GM13976 (cell line): Measurements from ENCODE around the gene SLC35E2B.
"Not testable (repeated sequence)": the region's sequence is repeated elsewhere in the genome, so short reads cannot be mapped to it uniquely, and the experiment has no call there.

Experiments
- DNase-seq: peaks from one replicate; pipeline ENCODE4 v3.0.0; 2012; ENCODE audit warnings: low spot score
- CTCF ChIP-seq: IDR thresholded peaks from 2 replicates; pipeline ENCODE4 v1.5.1; 2012; ENCODE audit warnings: borderline replicate concordance, mild to moderate bottlenecking; ENCODE audit not compliant: insufficient read depth; ENCODE audit errors: extremely low read depth, missing control alignments, control extremely low read depth
- in situ Hi-C: fragments of 300-500 bp; cut with MboI; formaldehyde crosslinking; loops from one replicate; pipeline ENCODE4 v1.12.0; 2022; ENCODE audit warnings: low sequenced_read_pairs, mixed read lengths, inconsistent platforms; ENCODE audit not compliant: unreplicated experiment

The SLC35E2B gene

DNA sequence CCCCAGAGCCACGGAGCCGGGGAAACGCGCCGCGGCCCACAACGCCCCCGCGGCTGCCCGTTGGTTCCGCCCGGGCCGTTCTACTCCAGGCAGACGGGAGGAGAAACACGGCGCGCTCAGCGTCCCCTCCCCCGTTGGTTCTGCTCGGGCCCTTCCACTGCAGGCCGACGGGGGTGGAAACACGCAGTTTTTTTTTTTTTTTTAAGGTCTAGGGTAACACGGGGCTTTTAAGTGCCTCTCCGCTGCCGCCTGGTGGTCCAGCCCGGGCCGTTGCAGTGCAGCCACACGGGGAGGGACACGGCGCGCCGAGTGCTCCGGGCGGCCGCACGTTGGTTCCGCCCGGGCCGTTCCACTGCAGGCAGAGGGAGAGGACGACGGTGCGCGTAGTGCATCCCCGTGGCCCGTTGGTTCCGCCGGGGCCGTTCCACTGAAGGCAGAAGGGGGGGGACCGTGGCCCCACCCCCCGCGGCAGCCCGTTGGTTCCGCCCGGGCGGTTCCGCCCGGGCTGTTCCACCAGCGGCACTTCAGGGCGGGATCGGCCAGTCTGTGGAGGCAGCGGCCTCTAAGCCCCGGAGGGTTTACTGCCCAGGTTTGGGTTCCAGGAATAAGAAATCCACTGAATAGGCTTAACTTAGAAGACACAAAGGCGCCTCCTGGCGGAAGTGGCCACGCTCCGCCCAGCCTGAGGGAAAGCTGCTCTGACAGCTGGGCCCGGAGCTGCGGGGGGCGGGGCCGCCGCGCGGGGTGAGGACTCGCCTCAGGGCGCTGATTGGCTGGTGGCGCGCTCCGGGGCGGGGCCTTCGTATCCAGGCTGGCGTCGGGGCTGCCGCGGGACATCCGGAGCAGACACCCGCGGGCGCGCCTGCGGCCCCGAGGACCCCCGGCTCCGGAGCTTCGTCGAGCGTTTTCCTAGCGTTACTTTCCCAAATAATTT lies at the start of gene SLC35E2B:
SLC35E2B (minus strand) TSS at position 82 of the 934 bp plus-strand sequence. CDS start 16,096 bp downstream, outside the sequence.
- DNase-seq = peak; percentile 73
- in situ Hi-C loops = not testable (repeated sequence)

- in situ Hi-C loops, DNase-seq: not testable (repeated sequence)
Observed at GRCh38 chr1:1741013-1741412, 48.4 kb upstream of the SLC35E2B start.

DNA sequence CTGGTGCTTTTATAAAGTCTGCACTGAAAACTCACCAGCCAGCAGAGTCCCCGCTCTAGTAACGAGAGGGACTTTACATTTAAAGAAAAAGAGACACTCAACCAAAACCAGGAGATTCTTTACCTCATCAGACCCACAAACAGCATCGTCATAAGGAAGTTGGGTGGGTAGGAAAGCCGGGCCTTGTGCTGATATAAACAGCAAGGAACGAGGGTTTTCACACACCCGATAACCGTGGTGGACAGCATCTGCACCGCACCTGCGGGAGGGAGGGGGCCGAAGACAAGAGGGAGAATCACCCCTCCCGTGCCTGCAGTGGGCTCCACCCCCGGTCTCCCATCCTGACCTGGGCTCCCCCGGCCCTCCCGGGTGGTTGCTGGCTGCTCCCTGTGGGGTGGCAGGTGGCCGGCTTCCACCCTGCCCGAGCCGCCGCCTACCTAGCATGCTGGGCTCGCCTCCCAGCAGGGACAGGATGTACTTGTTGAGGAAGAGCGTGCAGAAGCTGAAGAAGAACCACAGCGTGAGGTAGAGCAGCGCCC lies 46.3 kb upstream of the SLC35E2B start:
- DNase-seq, in situ Hi-C loops: not testable (repeated sequence)

DNA sequence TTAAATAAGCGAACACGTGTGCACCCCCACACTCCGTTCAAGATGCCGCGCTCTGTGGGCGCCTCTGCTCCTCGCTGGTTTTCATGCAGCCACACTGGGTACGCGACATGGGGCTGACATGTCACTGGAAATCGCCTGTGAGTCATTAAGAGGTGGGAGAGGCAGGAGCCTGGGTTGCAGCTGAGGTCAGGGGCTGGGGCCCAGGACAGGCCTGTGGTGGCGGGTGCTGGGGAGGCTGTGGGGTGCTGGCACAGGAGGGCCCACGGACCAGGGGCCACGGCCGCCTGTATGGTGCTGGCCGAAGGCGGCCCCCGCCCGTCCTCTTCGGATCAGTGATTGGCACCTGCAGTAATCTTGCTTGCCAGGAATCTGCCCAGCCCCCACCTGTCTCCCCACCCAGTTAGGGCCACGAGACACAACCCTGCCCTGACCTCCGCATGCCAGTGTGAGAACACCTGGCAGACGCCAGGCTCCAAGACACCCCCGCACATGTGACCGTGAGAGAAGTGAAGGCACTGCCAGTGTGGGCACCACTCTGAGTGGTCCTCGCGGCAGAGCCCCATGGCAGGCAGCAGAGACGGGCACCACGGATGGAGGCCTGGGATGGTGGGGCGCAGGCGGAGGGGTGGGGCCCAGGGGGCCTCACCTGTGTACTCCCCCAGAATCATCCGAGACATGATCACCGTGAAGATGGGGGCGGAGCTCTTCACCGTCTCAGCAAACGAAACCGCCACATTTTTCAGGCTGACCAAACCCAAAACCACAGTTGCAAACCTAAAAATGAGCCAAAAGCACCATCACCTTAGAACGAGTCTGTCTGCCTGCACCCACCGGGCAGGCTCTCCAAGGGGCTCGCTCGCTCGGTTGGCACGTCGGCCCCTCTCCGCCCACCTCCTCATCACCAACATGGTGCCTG lies 45.3 kb upstream of the SLC35E2B start:
- DNase-seq, in situ Hi-C loops: not testable (repeated sequence)

DNA sequence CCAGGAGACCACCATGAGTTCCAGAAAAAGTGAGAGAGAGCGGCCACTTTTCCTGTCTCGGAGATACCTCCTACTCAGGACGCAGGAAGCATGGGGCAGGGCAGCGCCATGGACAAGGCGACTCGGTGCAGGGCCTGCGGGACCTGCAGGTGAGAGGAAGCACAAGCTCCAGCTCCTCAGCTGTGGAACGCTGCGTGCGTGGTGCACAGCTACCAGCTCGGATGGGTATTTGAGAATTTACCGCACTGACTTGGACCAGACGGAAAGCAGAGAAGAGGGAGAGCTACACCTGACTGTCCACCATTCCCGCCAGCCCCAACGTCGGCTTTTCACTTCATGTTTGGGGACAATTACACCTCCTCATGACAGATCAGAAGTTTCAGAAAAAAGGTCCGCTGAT lies 39.8 kb upstream of the SLC35E2B start:
- TF ChIP-seq CTCF = no peak
- no peak for DNase-seq
- in situ Hi-C loops = no loop called here

DNA sequence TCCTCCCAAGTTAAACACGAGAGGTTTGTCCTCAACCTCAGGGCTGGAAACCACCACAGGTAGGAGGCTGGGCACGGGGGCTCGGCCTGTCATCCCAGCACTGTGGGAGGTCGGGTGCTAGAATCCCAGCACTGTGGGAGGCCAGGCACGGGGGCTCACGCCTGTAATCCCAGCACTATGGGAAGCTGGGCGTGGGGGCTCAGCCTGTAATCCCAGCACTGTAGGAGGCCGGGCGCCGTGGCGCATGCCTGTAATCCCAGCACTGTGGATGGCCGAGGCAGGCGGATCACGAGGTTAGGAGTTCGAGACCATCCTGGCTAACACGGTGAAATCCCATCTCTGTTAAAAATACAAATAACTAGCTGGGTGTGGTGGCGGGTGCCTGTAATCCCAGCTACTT lies 38.3 kb upstream of the SLC35E2B start:
- TF ChIP-seq CTCF = no peak
- DNase-seq = no peak
- in situ Hi-C loops = no loop called here

GRCh38 chr1:1730230-1730629 lies 37.6 kb upstream of the SLC35E2B start:
- DNase-seq, in situ Hi-C loops: not testable (repeated sequence)

- in situ Hi-C loops, DNase-seq: not testable (repeated sequence)
Observed at GRCh38 chr1:1729116-1729816, 36.7 kb upstream of the SLC35E2B start.

GRCh38 chr1:1728308-1729005 lies 35.9 kb upstream of the SLC35E2B start:
- in situ Hi-C loops, DNase-seq: not testable (repeated sequence)

GRCh38 chr1:1727131-1727651 lies 34.6 kb upstream of the SLC35E2B start:
- in situ Hi-C loops, DNase-seq: not testable (repeated sequence)

DNA sequence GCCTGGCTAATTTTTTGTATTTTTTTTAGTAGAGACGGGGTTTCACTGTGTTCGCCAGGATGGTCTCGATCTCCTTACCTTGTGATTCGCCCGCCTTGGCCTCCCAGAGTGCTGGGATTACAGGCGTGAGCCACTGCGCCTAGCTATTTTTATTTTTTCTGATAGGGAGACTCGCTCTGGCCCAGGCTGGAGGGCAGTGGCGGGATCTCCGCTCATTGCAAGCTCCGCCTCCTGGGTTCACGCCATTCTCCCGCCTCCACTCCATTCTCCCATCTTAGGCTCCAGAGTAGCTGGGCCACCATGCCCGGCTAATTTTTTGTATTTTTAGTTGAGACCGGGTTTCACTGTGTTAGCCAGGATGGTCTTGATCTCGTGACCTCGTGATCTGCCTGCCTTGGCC lies 33.5 kb upstream of the SLC35E2B start:
- DNase-seq, in situ Hi-C loops: not testable (repeated sequence)

DNA sequence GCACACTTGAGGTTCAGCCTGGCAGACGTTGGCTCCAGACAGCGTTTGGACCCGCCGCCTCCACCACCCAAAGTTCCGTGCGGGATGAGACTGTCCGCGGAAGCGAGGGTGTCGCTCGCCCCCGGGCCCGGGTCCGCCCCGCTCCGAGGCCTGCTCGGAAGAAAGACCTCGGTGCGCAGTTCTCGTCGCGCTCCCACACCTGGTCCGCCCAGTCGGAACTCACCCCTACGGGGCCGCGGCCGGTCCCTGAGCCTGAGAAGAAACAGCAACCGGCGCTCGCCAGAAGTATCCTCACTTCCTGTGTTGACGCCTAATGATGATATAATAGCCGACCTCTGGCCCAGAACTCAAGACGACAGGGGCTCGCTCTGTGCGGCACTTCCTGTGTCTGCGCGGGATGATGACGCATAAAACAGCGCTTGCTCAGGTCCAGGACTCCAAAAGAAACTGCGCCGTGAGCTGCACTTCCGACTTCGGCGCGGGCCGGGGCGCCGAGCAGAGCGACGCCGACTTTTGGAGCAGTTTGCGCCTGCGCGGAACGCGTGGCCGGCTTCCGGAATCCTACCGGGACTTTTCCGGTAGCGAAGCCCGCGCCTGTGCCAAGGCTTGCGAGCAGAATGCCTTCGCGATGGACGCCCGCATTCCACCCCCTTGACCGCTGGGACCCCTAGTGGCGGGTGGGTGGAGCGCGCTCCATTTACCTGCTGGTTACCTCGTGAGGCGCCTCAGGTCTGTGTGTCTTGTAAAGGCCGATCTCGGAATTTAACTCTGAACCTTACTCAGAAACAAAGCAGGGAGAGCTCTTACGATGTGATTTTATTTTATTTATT lies 31.7 kb upstream of the SLC35E2B start, which contains the start of gene CDK11A:
CDK11A (minus strand) TSS at position 323 of the 830 bp plus-strand sequence. CDS start 1,539 bp downstream, outside the sequence.
- in situ Hi-C loops = not testable (repeated sequence)

More for the DNA sequence above, 31.7 kb upstream of the SLC35E2B start, which contains the start of gene CDK11A:
- DNase-seq = peak; percentile 95
